ENCODE measurements around the gene HHATL.

- TF ChIP-seq YY1 (tag by site-specific recombination; IDR thresholded peaks at IDR 0.05) (no peak), ZNF10 (tag by site-specific recombination; IDR thresholded peaks at IDR 0.05) (no peak), CTCF (tag by site-specific recombination; IDR thresholded peaks at IDR 0.05) (no peak), ZBTB26 (tag by site-specific recombination; optimal IDR thresholded peaks at IDR 0.05) (no peak), ZSCAN5A (tag by site-specific recombination; IDR thresholded peaks at IDR 0.05) (no peak), ZNF274 (IDR thresholded peaks at IDR 0.05; ENCODE audit: low read length) (no peak), ZNF274 (tag by site-specific recombination; IDR thresholded peaks at IDR 0.05; ENCODE audit: borderline replicate concordance) (no peak)
These were observed 32.5 kb downstream of the HHATL start for GRCh38 chr3:42670051-42670576.
